ENCODE measurements around the gene TRIM41. TPM values are rescaled to one million over a fixed set of nuclear protein-coding genes. Genes with fewer than 3 reads are reported as not detected.
"Not testable (repeated sequence)": the region's sequence is repeated elsewhere in the genome, so short reads cannot be mapped to it uniquely, and the experiment has no call there.

TRIM41 gene
- total RNA-seq, 2 donors from 2014 or later: 22.2 to 41.1 TPM

GRCh38 chr5:181265092-181265671 is 42.1 kb downstream of the TRIM41 start:
- no peak for DNase-seq
- H3K9me3 ChIP-seq: no peaks in the 10 kb centered on the region
- H3K36me3 ChIP-seq: no peaks in the 10 kb centered on the region
- H3K27ac ChIP-seq: no peak overlapping the region
- TF ChIP-seq CTCF (IDR thresholded peaks at IDR 0.05): no peak
- H3K9ac ChIP-seq (ENCODE audit: low read depth in 2 of 2, low read length in 2 of 2): no peak overlapping the region
- H3K4me3 ChIP-seq: no peak overlapping the region
- no peaks in the 10 kb centered on the region for H3K4me1 ChIP-seq
- intact Hi-C loops (cut with DNase I): loop anchor here (10.0 kb wide), 1 partner anchor 80 kb away; no protein-coding TSS in a partner anchor
- no peaks in the 10 kb centered on the region for H3K27me3 ChIP-seq

GRCh38 chr5:181267291-181267904 is 44.3 kb downstream of the TRIM41 start:
- H3K27ac ChIP-seq; H3K9ac ChIP-seq (ENCODE audit: low read depth in 2 of 2, low read length in 2 of 2); DNase-seq; H3K9me3 ChIP-seq; H3K36me3 ChIP-seq; H3K27me3 ChIP-seq; H3K4me1 ChIP-seq; H3K4me3 ChIP-seq: not testable (repeated sequence)
- intact Hi-C loops (cut with DNase I): loop anchor here (10.0 kb wide), 1 partner anchor 83 kb away; no protein-coding TSS in a partner anchor

- H3K4me1 ChIP-seq; H3K9ac ChIP-seq (ENCODE audit: low read depth in 2 of 2, low read length in 2 of 2); H3K27ac ChIP-seq; H3K4me3 ChIP-seq; H3K27me3 ChIP-seq; H3K9me3 ChIP-seq; H3K36me3 ChIP-seq; DNase-seq: not testable (repeated sequence)
- intact Hi-C loops (cut with DNase I): loop anchor here (10.0 kb wide), 1 partner anchor 83 kb away; no protein-coding TSS in a partner anchor
Observed at GRCh38 chr5:181267907-181268306, 44.8 kb downstream of the TRIM41 start.

- intact Hi-C loops (cut with DNase I): no loop called here
- no peak for TF ChIP-seq CTCF (IDR thresholded peaks at IDR 0.05)
- H3K4me1 ChIP-seq: no peaks in the 10 kb centered on the region
Observed at GRCh38 chr5:181271081-181271480, 48.0 kb downstream of the TRIM41 start.

GRCh38 chr5:181273433-181273744 is 50.3 kb downstream of the TRIM41 start:
- intact Hi-C loops (cut with DNase I); DNase-seq: not testable (repeated sequence)

More at GRCh38 chr5:181271081-181271480, 48.0 kb downstream of the TRIM41 start:
- DNase-seq: no peak
- no peak overlapping the region for H3K9ac ChIP-seq (ENCODE audit: low read depth in 2 of 2, low read length in 2 of 2)
- H3K36me3 ChIP-seq: no peaks in the 10 kb centered on the region
- no peak overlapping the region for H3K27ac ChIP-seq
- no peak overlapping the region for H3K4me3 ChIP-seq
- no peaks in the 10 kb centered on the region for H3K9me3 ChIP-seq
- H3K27me3 ChIP-seq: no peaks in the 10 kb centered on the region

GRCh38 chr5:181280251-181280762 is 57.2 kb downstream of the TRIM41 start:
- Histone ChIP-seq H3K9ac (ENCODE audit: low read depth in 2 of 2, low read length in 2 of 2) (no peak overlapping the region), H3K4me1 (no peaks in the 10 kb centered on the region), H3K9me3 (no peaks in the 10 kb centered on the region), H3K36me3 (no peaks in the 10 kb centered on the region), H3K27me3 (no peaks in the 10 kb centered on the region), H3K27ac (no peak overlapping the region), H3K4me3 (no peak overlapping the region)
- no peak for DNase-seq
- intact Hi-C loops (cut with DNase I): no loop called here
- TF ChIP-seq CTCF (IDR thresholded peaks at IDR 0.05): no peak

More at GRCh38 chr5:181273433-181273744, 50.3 kb downstream of the TRIM41 start:
- H3K9me3 ChIP-seq; H3K36me3 ChIP-seq; H3K4me3 ChIP-seq; H3K9ac ChIP-seq (ENCODE audit: low read depth in 2 of 2, low read length in 2 of 2); H3K27ac ChIP-seq; H3K27me3 ChIP-seq; H3K4me1 ChIP-seq: not testable (repeated sequence)

Measured in colonic mucosa (tissue), 4 donors.